H54 (cell line): Measurements from ENCODE around the gene SCRN3.
"Not testable (repeated sequence)": the region's sequence is repeated elsewhere in the genome, so short reads cannot be mapped to it uniquely, and the experiment has no call there.

Experiments used
- DNase-seq: peaks from one replicate; pipeline ENCODE4 v3.0.0; 2011; ENCODE audit warnings: low spot score, mixed read lengths; ENCODE audit not compliant: insufficient read length
- FAIRE-seq: peaks from 3 replicates; lab custom pipeline; 2011; peaks lifted over from hg19 to GRCh38; lab: Jason Lieb, UNC
- POLR2A ChIP-seq: IDR thresholded peaks from 2 replicates; pipeline ENCODE4 v1.6.1; 2011; ENCODE audit warnings: low read depth, mild to moderate bottlenecking, low read length

The SCRN3 gene

GRCh38 chr2:174395284-174395968 lies at the start of gene SCRN3:
TSS of gene SCRN3 (plus strand) at chr2:174395730. CDS start at chr2:174398284, 2,554 bp downstream.
- peak; percentile 55 for TF ChIP-seq POLR2A
- FAIRE-seq: peak; percentile 96
- peak; percentile 76 for DNase-seq

- no peak for TF ChIP-seq POLR2A
- DNase-seq (no peak), FAIRE-seq (peak; percentile 20)
Observed at GRCh38 chr2:174350018-174350417, 45.5 kb upstream of the SCRN3 start.

GRCh38 chr2:174350593-174351181 lies 44.8 kb upstream of the SCRN3 start:
- DNase-seq: no peak
- TF ChIP-seq POLR2A: no peak
- FAIRE-seq: no peak

DNA sequence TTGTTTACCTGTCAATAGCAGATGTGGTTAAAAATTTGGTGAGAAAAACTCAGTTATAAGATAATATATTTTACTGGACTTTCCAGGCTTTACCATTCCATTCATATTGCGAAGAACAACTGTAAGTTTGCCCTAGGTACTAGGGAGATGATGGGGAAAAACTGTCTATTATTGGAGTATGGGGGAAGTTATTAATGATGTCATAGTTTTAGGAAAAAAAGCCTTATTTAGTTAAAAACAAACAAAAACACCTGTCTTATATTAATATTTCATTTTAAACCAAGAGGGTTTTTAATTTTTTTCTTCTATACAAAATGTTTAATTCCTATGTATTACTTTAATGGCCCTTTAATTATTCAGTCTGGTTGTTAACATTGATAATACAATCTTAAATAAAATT lies 42.5 kb upstream of the SCRN3 start:
- no peak for TF ChIP-seq POLR2A
- FAIRE-seq (no peak), DNase-seq (no peak)

DNA sequence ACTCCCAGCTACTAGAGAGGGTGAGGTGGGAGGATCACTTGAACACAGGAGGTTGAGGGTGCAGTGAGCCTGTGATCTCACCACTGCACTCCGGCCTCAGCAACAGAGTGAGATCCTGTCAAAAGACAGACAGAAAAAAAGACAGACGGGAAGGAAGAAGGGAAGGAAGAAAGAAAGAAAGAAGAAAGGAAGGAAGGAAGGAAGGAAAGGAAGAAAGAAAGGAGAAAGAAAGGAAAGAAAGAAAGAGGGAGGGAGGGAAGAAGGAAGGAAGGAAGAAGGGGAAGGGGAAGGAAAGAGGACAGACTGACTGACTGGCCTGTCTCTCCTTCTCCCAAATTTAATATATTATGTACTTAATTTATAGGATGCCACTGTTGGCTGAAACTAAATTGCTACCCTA lies 39.2 kb upstream of the SCRN3 start:
- TF ChIP-seq POLR2A: no peak
- DNase-seq (no peak), FAIRE-seq (no peak)

DNA sequence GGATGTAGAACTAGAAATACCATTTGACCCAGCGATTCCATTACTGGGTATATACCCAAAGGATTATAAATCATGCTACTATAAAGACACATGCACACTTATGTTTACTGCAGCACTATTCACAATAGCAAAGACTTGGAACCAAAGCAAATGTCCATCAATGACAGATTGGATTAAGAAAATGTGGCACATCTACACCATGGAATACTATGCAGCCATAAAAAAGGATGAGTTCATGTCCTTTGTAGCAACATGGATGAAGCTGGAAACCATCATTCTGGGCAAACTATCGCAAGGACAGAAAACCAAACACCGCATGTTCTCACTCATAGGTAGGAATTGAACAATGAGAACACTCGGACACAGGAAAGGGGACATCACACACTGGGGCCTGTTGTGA lies 35.9 kb upstream of the SCRN3 start:
- DNase-seq, FAIRE-seq: not testable (repeated sequence)

DNA sequence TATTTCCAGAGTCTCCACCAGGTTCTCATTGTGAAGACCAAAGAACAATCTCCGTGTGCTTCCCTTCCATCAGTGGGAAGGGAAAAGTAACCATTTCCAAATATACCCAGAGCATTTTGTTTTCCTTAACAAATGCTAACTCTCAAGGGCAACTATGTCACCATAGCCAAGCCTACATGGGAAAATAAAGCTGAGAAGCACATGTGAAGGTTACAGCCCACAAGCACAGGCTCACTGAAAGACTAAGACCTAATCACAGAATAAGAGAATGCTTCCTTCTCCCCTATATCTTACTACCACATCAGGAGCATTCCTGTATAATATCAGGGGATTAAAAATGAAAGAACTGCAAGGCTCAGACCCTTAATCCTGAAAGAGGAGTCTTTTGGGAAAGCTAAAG lies 32.6 kb upstream of the SCRN3 start:
- no peak for TF ChIP-seq POLR2A
- FAIRE-seq (no peak), DNase-seq (no peak)

DNA sequence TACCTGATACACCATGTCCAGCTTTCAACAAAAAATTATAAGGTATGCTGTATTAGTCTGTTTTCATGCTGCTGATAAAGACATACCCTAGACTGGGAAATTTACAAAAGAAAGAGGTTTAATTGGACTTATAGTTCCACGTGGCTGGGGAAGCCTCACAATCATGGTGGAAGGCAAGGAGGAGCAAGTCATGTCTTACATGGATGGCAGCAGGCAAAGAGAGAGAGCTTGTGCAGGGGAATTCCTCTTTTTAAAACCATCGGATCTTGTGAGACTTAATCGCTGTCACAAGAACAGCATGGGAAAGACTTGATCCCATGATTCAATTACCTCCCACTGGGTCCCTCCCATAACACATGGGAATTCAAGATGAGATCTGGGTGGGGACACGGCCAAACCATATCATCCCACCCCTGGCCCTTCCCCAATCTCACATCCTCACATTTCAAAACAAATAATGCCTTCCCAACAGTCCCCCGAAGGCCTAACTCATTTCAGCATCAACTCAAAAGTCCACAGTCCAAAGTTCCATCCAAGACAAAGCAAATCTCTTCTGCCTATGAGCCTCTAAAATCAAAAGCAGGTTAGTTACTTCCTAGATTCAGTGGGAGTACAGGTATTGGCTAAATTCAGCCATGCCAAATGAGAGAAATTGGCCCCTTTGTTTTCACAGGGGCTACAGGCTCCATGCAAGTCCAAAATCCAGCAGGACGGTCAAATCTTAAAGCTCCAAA lies 31.9 kb upstream of the SCRN3 start:
- FAIRE-seq, DNase-seq: not testable (repeated sequence)

DNA sequence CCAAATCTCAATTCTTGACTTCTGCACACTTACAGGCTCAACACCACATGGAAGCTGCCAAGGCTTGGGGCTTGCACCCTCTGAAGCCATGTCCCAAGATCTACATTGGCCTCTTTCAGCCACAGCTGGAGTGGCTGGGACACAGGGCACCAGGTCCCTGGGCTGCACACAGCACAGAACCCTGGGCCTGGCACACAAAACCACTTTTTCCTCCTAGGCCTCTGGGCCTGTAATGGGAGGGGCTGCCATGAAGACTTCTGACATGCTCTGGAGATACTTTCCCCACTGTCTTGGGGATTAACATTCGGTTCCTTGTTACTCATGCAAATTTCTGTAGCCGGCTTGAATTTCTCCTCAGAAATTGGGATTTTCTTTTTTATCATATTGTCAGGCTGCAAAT lies 30.9 kb upstream of the SCRN3 start:
- DNase-seq: no peak
- no peak for FAIRE-seq
- no peak for TF ChIP-seq POLR2A

DNA sequence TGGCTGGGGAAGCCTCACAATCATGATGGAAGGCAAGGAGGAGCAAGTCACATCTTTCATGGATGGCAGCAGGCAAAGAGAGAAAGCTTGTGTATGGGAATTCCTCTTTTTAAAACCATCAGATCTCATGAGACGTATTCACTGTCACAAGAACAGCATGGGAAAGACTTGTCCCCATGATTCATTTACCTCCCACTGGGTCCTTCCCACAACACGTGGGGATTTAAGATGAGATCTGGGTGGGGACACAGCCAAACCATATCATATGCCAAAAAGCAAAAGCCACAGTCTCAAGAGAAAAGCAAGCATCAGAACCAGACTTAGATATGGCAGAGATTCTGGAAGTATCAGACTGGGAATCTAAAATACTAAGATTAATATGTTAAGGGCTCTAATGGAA lies 30.0 kb upstream of the SCRN3 start:
- no peak for TF ChIP-seq POLR2A
- FAIRE-seq (peak; percentile 50), DNase-seq (no peak)

GRCh38 chr2:174368691-174369090 lies 26.8 kb upstream of the SCRN3 start:
- TF ChIP-seq POLR2A: no peak
- FAIRE-seq: no peak

GRCh38 chr2:174376967-174377366 lies 18.6 kb upstream of the SCRN3 start:
- DNase-seq (no peak), FAIRE-seq (peak; percentile 79)
- TF ChIP-seq POLR2A: no peak

More at GRCh38 chr2:174368691-174369090, 26.8 kb upstream of the SCRN3 start:
- DNase-seq: no peak

DNA sequence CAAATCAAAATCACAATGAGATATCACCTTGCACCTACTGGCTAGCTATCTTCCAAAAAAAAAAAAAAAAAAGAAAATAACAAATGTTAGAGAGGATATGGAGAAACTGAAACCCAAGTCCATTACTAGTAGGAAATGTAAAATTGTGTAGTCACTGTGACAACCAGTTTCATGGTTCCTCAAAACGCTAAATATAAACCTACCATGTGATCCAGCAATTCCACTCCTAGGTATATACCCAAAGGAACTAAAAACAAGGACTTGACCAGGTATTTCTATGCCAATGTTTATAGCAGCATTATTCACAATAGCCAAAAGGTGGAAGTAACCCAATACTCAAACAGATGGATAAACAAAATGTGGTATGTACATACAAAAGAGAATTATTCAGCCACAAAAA lies 11.7 kb upstream of the SCRN3 start:
- no peak for FAIRE-seq
- DNase-seq: no peak
- TF ChIP-seq POLR2A: no peak

- no peak for FAIRE-seq
- DNase-seq: no peak
- no peak for TF ChIP-seq POLR2A
Observed at GRCh38 chr2:174385201-174385600, 10.3 kb upstream of the SCRN3 start.

DNA sequence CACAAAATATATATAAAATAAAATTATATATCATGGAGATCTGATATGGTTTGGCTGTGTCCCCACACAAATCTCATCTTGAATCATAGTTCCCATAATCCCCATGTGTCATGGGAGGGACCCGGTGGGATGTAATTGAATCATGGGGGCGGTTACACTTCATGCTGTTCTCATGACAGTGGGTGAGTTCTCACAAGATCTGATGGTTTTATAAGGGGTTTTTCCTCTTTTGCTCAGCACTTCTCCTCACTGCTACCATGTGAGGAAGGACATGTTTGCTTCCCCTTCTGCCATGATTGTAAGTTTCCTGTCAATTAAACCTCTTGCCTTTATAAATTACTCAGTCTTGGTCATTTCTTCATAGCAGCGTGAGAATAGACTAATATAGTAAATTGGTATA lies 6.8 kb upstream of the SCRN3 start:
- not testable (repeated sequence) for DNase-seq, FAIRE-seq
